HepG2 (cell line): Measurements from ENCODE around the gene ARL2. TPM values are rescaled to one million over a fixed set of nuclear protein-coding genes. Genes with fewer than 3 reads are reported as not detected.
A peak's percentile ranks its signal among the peaks of the same experiment; 100 is the strongest.

Experiments used
- ATAD3A ChIP-seq: sonication (generic); formaldehyde crosslinking; IDR thresholded peaks from 2 replicates; pipeline ENCODE4 v1.4.0; 2020; ENCODE audit warnings: missing genetic modification reagents
- BORCS8-MEF2B ChIP-seq: sonication (generic); formaldehyde crosslinking; IDR thresholded peaks from 2 replicates; pipeline ENCODE4 v1.8.0; 2022; ENCODE audit warnings: mild to moderate bottlenecking, missing genetic modification reagents
- HHEX ChIP-seq: IDR thresholded peaks from 2 replicates; pipeline ENCODE4 v1.6.1; 2016; ENCODE audit warnings: control low read depth
- KDM6A ChIP-seq: IDR thresholded peaks from 2 replicates; pipeline ENCODE4 v1.6.1; 2016; ENCODE audit warnings: low read depth
- KLF11 ChIP-seq: IDR thresholded peaks from 2 replicates; pipeline ENCODE4 v1.6.1; 2016; ENCODE audit warnings: missing compliant biosample characterization
- MLLT10 ChIP-seq: sonication (generic); formaldehyde crosslinking; IDR thresholded peaks from 2 replicates; pipeline ENCODE4 v1.4.0; 2020; ENCODE audit warnings: missing genetic modification reagents
- PITX1 ChIP-seq: sonication (generic); formaldehyde crosslinking; IDR thresholded peaks from 2 replicates; pipeline ENCODE4 v1.5.1; 2020; ENCODE audit warnings: mild to moderate bottlenecking, missing genetic modification reagents
- SOX6 ChIP-seq, 2 experiments: fragments of 450-650 bp in 1 of 2; sonication (generic) in 1 of 2; formaldehyde crosslinking in 1 of 2; IDR thresholded peaks; 2 replicates each; pipeline versions ENCODE4 v1.4.0 to v1.6.1; 2017 to 2020; ENCODE audit warnings: antibody characterized with exemption in 1 of 2, mild to moderate bottlenecking in 1 of 2, missing genetic modification reagents in 1 of 2
- ZBTB3 ChIP-seq: sonication (generic); formaldehyde crosslinking; IDR thresholded peaks from 2 replicates; pipeline ENCODE4 v1.4.0; 2020; ENCODE audit warnings: low read depth, mild to moderate bottlenecking, moderate library complexity, missing genetic modification reagents, borderline replicate concordance
- ZFP90 ChIP-seq: sonication (generic); formaldehyde crosslinking; IDR thresholded peaks from 2 replicates; pipeline ENCODE4 v1.8.0; 2022; ENCODE audit warnings: missing genetic modification reagents, mild to moderate bottlenecking, inconsistent platforms, borderline replicate concordance
- ZNF138 ChIP-seq: sonication (generic); formaldehyde crosslinking; IDR thresholded peaks from 2 replicates; pipeline ENCODE4 v1.5.0; 2020; ENCODE audit warnings: mild to moderate bottlenecking, low read depth, missing genetic modification reagents
- ZNF253 ChIP-seq: sonication (generic); formaldehyde crosslinking; IDR thresholded peaks from 2 replicates; pipeline ENCODE4 v1.8.0; 2022; ENCODE audit warnings: mild to moderate bottlenecking, missing genetic modification reagents, borderline replicate concordance
- ZNF546 ChIP-seq: sonication (generic); formaldehyde crosslinking; conservative IDR thresholded peaks from 2 replicates; pipeline ENCODE4 v1.8.1; 2023; ENCODE audit warnings: mild to moderate bottlenecking, missing genetic modification reagents
- ZNF552 ChIP-seq: sonication (generic); formaldehyde crosslinking; IDR thresholded peaks from 2 replicates; pipeline ENCODE4 v1.9.0; 2022; ENCODE audit warnings: missing genetic modification reagents, mild to moderate bottlenecking, borderline replicate concordance
- ZNF572 ChIP-seq: sonication (generic); formaldehyde crosslinking; IDR thresholded peaks from 2 replicates; pipeline ENCODE4 v1.5.1; 2020; ENCODE audit warnings: mild to moderate bottlenecking, missing genetic modification reagents
- ZNF629 ChIP-seq: sonication (generic); formaldehyde crosslinking; conservative IDR thresholded peaks from 2 replicates; pipeline ENCODE4 v1.5.0; 2020; ENCODE audit warnings: missing genetic modification reagents
- polyA plus RNA-seq, 8 experiments: library from polyadenylated mRNA; depleted of rRNA in 3 of 8; stranded (reverse) in 7 of 8; unstranded in 1 of 8; fragments of >200 nt; fragmentation: Illumina TruSeq in 4 of 8; extraction: Trizol in 4 of 8; gene quantifications; 2 replicates each; pipeline versions ENCODE4 v1.2.1 to v1.2.3, GENCODE V29; 2011 to 2016; ENCODE audit warnings: low read depth in 4 of 8, missing spikeins in 1 of 8, mixed read lengths in 1 of 8; ENCODE audit not compliant: insufficient read depth in 1 of 8
- total RNA-seq, 5 experiments: library from RNA; depleted of rRNA; stranded (reverse); fragments of >200 nt; fragmentation: Illumina TruSeq; extraction: Trizol; gene quantifications; 2 replicates each; pipeline ENCODE4 v1.2.3, GENCODE V29; 2016; ENCODE audit warnings: low read depth in 1 of 5
- TF ChIP-seq, protein P1 (sequence below): sonication (generic); formaldehyde crosslinking; IDR thresholded peaks from 2 replicates; pipeline ENCODE4 v1.4.0; 2020; ENCODE audit warnings: missing genetic modification reagents; ENCODE audit errors: not compliant biosample characterization
- TF ChIP-seq, protein P2 (sequence below): sonication (generic); formaldehyde crosslinking; IDR thresholded peaks from 2 replicates; pipeline ENCODE4 v1.4.0; 2020; ENCODE audit warnings: mild to moderate bottlenecking, missing genetic modification reagents
- TF ChIP-seq, protein P3 (sequence below): sonication (generic); formaldehyde crosslinking; IDR thresholded peaks from 2 replicates; pipeline ENCODE4 v1.8.1; 2022; ENCODE audit warnings: mild to moderate bottlenecking, missing genetic modification reagents
- TF ChIP-seq, protein P4 (sequence below): sonication (generic); formaldehyde crosslinking; IDR thresholded peaks from 2 replicates; pipeline ENCODE4 v1.4.0; 2020; ENCODE audit warnings: missing genetic modification reagents, mild to moderate bottlenecking, borderline replicate concordance

ARL2 gene
- total and polyA plus RNA-seq, 2 of the 13 experiments (the other 11 are each of a cell fraction or from before 2014, with no cell fraction given), result 82.9 to 84.4 TPM

DNA sequence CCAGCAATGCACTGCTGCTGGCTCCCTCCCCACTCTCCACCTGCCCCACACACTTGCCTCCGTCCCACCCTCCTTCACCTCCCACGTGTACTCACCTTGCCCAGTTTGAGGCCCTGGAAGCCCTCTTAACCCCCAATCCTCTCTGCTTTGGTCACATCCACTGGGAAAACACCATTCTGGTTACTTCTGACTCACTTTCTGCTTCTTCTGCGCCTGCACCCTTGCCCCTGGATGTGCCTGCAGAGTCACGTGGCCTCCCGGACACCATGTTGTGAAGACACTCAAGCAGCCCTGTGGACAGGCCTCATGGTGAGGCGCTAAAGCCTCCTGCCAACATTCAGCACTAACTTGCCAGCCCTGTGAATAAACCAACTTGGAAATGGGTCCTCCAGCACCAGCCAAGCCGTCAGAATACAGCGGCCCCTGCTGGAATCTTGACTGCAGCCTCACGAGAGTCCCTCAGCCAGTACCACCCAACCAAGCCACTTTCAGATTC, 47.0 kb downstream of the ARL2 start (continued):
- TF ChIP-seq ZNF572 (CRISPR knock-in tag), result no peak
- no peak for TF ChIP-seq KDM6A (CRISPR knock-in tag)
- TF ChIP-seq BORCS8-MEF2B, result no peak
- TF ChIP-seq, protein P1, sequence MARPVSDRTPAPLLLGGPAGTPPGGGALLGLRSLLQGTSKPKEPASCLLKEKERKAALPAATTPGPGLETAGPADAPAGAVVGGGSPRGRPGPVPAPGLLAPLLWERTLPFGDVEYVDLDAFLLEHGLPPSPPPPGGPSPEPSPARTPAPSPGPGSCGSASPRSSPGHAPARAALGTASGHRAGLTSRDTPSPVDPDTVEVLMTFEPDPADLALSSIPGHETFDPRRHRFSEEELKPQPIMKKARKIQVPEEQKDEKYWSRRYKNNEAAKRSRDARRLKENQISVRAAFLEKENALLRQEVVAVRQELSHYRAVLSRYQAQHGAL, result no peak
- no peak for TF ChIP-seq KLF11 (CRISPR knock-in tag)
- TF ChIP-seq PITX1, result peak; percentile 40; the same call in 1 of the 2 replicates
- TF ChIP-seq, protein P2, sequence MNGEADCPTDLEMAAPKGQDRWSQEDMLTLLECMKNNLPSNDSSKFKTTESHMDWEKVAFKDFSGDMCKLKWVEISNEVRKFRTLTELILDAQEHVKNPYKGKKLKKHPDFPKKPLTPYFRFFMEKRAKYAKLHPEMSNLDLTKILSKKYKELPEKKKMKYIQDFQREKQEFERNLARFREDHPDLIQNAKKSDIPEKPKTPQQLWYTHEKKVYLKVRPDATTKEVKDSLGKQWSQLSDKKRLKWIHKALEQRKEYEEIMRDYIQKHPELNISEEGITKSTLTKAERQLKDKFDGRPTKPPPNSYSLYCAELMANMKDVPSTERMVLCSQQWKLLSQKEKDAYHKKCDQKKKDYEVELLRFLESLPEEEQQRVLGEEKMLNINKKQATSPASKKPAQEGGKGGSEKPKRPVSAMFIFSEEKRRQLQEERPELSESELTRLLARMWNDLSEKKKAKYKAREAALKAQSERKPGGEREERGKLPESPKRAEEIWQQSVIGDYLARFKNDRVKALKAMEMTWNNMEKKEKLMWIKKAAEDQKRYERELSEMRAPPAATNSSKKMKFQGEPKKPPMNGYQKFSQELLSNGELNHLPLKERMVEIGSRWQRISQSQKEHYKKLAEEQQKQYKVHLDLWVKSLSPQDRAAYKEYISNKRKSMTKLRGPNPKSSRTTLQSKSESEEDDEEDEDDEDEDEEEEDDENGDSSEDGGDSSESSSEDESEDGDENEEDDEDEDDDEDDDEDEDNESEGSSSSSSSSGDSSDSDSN, result no peak
- TF ChIP-seq ZNF629 (CRISPR knock-in tag), result peak; percentile 41; the same call in 1 of the 2 replicates
- no peak for TF ChIP-seq ZNF546 (CRISPR knock-in tag)
- no peak for TF ChIP-seq ZNF138 (CRISPR knock-in tag)
- no peak for TF ChIP-seq ZNF253 (CRISPR knock-in tag)
- no peak for TF ChIP-seq ZFP90 (CRISPR knock-in tag)
- TF ChIP-seq, protein P3, sequence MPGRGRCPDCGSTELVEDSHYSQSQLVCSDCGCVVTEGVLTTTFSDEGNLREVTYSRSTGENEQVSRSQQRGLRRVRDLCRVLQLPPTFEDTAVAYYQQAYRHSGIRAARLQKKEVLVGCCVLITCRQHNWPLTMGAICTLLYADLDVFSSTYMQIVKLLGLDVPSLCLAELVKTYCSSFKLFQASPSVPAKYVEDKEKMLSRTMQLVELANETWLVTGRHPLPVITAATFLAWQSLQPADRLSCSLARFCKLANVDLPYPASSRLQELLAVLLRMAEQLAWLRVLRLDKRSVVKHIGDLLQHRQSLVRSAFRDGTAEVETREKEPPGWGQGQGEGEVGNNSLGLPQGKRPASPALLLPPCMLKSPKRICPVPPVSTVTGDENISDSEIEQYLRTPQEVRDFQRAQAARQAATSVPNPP (CRISPR knock-in tag), result no peak
- TF ChIP-seq HHEX (CRISPR knock-in tag), result no peak
- no peak for TF ChIP-seq ZBTB3 (CRISPR knock-in tag)
- no peak for TF ChIP-seq MLLT10
- TF ChIP-seq, protein P4, sequence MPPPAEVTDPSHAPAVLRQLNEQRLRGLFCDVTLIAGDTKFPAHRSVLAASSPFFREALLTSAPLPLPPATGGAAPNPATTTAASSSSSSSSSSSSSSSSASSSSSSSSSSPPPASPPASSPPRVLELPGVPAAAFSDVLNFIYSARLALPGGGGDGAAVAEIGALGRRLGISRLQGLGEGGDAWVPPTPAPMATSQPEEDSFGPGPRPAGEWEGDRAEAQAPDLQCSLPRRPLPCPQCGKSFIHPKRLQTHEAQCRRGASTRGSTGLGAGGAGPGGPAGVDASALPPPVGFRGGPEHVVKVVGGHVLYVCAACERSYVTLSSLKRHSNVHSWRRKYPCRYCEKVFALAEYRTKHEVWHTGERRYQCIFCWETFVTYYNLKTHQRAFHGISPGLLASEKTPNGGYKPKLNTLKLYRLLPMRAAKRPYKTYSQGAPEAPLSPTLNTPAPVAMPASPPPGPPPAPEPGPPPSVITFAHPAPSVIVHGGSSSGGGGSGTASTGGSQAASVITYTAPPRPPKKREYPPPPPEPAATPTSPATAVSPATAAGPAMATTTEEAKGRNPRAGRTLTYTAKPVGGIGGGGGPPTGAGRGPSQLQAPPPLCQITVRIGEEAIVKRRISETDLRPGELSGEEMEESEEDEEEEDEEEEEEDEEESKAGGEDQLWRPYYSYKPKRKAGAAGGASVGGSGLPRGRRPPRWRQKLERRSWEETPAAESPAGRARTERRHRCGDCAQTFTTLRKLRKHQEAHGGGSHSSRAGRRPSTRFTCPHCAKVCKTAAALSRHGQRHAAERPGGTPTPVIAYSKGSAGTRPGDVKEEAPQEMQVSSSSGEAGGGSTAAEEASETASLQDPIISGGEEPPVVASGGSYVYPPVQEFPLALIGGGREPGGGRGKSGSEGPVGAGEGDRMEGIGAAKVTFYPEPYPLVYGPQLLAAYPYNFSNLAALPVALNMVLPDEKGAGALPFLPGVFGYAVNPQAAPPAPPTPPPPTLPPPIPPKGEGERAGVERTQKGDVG, result no peak
- TF ChIP-seq ATAD3A (CRISPR knock-in tag), result no peak
- TF ChIP-seq ZNF552 (CRISPR knock-in tag), result no peak
- no peak for TF ChIP-seq SOX6 (IDR thresholded peaks at IDR 0.05)
- no peak for TF ChIP-seq SOX6 (CRISPR knock-in tag; IDR thresholded peaks at IDR 0.05)
